H54 (cell line): ENCODE results near the gene OR10H1.
"Not testable (repeated sequence)": the region's sequence is repeated elsewhere in the genome, so short reads cannot be mapped to it uniquely, and the experiment has no call there.

Experiments used
- DNase-seq: peaks from one replicate; pipeline ENCODE4 v3.0.0; 2011; ENCODE audit warnings: low spot score, mixed read lengths; ENCODE audit not compliant: insufficient read length
- FAIRE-seq: peaks from 3 replicates; lab custom pipeline; 2011; peaks lifted over from hg19 to GRCh38; lab: Jason Lieb, UNC
- POLR2A ChIP-seq: IDR thresholded peaks from 2 replicates; pipeline ENCODE4 v1.6.1; 2011; ENCODE audit warnings: low read depth, mild to moderate bottlenecking, low read length

The OR10H1 gene

GRCh38 chr19:15836330-15837220 is 21.1 kb upstream of the OR10H1 start:
- TF ChIP-seq POLR2A: peak; percentile 73
- no peak for FAIRE-seq
- DNase-seq: peak; percentile 80

DNA sequence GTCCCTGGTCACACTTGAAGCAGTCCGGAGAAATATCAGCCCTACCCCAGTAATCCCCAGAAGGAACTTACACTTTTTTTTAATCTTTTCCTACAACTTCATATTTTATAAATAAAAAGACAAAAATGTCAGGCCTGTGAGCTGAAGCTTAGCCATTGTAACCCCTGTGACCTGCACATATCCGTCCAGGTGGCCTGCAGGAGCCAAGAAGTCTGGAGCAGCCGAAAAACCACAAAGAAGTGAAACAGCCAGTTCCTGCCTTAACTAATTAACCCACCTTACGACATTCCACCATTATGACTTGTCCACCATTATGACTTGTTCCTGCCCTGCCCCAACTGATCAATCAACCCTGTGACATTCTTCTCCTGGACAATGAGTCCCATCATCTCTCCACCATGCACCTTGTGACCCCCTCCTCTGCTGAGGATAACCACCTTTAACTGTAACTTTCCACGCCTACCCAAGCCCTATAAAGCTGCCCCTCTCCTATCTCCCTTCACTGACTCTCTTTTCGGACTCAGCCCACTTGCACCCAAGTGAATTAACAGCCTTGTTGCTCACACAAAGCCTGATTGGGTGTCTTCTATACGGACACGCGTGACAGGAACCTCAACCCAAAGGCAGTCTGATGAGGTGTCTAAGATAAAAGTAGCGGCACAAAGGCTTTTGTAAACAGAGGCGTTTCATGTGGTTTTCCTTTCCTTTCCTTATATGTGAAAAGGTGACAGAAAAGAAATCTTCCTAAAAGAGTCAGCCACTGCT is 20.3 kb upstream of the OR10H1 start:
- peak; percentile 11 for FAIRE-seq

GRCh38 chr19:15834232-15834631 is 18.8 kb upstream of the OR10H1 start:
- not testable (repeated sequence) for FAIRE-seq, DNase-seq

More for the DNA sequence above, 20.3 kb upstream of the OR10H1 start:
- not testable (repeated sequence) for DNase-seq

- no peak for TF ChIP-seq POLR2A
- no peak for DNase-seq
- no peak for FAIRE-seq
Observed at GRCh38 chr19:15831626-15832025, 16.2 kb upstream of the OR10H1 start.

DNA sequence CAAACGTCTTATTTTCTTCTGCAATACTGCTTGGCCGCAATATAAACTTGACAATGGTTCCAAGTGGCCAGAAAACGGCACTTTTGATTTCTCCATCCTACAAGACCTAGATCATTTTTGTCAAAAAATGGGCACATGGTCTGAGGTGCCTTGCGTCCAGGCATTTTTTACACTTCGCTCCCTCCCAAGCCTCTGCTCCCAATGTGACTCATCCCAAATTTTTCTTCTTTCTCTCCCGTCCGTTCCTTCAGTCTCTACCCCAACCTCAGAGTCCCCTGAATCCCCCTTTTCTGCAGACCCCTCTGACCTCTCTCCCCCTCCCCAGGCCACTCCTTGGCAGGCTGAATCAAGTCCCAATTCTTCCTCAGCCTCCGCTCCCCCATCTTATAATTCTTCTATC is 14.3 kb upstream of the OR10H1 start:
- DNase-seq (no peak), FAIRE-seq (no peak)
- TF ChIP-seq POLR2A: no peak

DNA sequence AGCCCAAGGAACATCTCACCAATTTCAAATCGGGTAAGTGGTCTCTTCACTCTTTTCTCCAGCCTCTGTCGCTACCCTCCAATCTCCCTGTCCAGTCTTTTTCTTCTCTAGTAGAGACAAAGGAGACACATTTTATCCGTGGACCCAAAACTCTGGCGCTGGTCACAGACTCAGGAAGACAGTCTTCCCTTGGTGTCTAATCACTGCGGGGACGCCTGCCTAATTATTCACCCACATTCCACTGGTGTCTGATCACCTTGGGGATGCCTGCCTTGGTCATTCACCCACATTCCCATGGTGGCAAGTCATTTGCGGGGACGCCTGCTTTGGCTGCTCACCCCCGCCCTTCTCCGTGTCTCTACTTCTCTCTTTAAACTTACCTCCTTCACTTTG is 13.8 kb upstream of the OR10H1 start:
- TF ChIP-seq POLR2A: no peak

DNA sequence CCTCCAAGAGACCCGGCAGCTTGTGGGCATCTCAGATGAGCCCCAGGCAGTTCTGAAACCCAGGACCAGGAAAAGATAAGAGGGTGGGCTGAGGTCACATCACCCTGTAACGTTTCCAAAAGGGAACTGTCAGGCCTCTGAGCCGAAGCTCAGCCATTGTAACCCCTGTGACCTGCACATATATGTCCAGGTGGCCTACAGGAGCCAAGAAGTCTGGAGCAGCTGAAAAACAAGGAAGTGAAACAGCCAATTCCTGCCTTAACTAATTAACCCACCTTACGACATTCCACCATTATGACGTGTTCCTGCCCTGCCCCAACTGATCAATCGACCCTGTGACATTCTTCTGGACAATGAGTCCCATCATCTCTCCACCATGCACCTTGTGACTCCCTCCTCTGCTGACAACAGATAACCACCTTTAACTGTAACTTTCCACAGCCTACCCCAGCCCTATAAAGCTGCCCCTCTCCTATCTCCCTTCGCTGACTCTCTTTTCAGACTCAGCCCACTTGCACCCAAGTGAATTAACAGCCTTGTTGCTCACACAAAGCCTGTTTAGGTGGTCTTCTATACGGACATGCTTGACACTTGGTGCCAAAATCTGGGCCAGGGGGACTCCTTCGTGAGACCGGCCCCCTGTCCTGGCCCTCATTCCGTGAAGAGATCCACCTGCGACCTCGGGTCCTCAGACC is 13.3 kb upstream of the OR10H1 start:
- not testable (repeated sequence) for DNase-seq, FAIRE-seq

More for the DNA sequence above, 13.8 kb upstream of the OR10H1 start:
- FAIRE-seq: no peak
- DNase-seq: no peak

DNA sequence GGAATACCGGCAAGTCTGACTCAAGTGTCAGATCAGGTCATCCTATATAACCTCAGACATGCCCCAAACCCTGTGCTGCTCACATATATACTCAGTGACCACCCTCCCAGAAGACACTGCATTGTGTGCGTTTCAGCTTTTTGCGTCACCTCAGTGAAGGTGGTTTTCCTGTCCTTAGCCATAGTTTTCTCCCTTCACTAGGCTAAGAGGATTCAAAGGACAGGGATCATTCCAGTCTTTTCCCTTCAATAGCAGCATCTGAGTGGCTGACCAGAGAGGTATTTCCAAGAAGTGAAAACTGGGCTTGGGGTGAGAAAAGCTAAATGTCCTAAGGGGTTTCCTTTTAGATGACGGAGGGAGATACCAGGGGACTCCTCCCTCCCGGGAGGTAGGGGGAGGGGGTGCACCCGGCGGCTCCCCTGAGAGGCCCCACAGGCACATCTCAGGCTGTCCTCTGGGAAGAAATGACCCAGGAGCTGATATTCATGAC is 12.7 kb upstream of the OR10H1 start:
- no peak for TF ChIP-seq POLR2A
- DNase-seq (peak; percentile 20), FAIRE-seq (no peak)

DNA sequence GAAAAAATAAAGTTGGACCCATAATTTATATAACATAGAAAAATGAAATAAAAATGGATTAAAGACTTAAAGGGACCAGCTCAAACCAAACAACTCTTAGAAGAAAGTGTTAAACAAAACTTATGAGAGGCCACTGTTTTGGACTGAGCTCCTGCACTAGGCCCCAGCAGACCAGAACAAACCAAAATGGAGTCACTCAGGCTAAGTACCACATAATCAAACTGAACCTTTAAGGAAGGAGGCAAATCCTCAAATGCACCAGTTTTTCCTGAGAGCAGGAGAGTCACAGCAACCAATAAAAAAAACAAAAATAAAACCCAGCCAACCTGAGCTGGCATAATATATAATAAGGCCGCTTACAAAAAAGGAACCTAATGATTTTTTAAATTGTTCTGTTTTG is 10.3 kb upstream of the OR10H1 start:
- TF ChIP-seq POLR2A: no peak
- no peak for FAIRE-seq
- DNase-seq: no peak

DNA sequence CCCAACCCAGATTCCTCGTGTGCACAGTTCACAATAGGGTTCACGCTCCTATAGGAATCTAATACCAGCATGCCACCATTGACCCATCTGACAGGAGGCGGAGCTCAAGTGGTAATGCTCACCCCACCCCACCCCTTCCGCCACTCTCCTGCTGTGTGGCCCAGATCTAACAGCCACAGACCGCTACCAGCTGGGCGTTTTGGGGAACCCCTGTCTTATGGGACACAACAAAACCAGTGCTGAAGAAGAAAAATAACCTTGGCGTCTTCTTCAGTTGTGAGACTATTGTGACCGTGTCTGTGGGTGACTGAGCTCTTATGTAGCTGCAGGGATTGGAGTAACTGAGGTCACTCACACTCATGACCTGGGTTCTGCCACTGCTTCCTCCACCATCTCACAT is 5.2 kb upstream of the OR10H1 start:
- TF ChIP-seq POLR2A: no peak
- DNase-seq: no peak
- no peak for FAIRE-seq

GRCh38 chr19:15813916-15814315 is 1.5 kb downstream of the OR10H1 start:
- no peak for TF ChIP-seq POLR2A
- FAIRE-seq (no peak), DNase-seq (no peak)

DNA sequence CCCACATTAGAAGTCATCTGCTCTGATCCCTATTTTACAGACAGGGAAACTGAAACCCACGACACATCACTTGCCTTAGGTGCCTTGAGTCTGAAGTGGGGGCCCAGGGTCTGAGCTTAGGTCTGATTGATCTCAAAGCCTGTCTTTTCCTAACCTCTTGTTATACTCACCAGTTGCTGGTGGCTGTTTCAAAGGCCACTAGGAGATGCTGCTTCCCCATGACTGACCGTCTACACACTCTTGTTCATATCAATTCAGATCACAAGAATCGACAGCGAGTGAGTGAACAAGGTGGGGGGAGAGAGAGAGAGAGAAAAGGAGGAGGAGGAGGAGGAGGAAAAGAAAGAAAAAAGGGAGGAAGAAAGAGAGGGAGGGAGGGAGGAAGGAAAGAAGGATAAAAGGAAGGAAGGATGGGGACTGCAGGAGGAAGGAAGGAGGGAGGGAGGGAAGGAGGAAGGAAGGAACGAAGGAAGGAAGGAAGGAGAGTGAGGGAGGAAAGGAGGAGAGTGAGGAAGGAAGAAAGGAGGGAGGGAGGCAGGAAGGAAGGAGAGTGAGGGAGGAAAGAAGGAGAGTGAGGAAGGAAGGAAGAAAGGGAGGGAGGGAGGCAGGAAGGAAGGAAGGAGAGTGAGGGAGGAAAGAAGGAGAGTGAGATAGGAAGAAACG is 3.3 kb downstream of the OR10H1 start:
- no peak for FAIRE-seq
- no peak for TF ChIP-seq POLR2A
- no peak for DNase-seq

DNA sequence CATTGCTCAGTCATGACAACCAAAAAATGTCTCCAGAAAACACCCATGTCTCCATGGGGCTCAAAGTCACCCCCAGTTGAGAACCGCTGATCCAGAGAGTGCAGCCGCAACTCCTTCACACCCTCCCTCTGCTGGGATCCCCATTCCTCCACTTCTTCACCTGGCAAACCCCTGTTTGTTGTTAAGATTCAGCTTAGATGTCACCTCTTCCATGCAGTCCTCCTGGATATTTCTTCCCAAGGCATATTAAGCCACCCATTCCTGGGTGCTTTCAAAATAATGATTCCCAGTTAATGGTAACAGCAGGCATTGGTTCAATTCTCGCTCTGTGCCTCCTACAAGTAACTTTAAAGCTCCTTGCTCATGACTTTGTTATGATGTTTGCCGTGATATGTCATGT is 4.0 kb downstream of the OR10H1 start:
- DNase-seq (no peak), FAIRE-seq (no peak)
- TF ChIP-seq POLR2A: no peak
